LoVo (cell line): ENCODE measurements around the gene SLC5A6.

ENCODE experiments used
- DNase-seq: peaks from one replicate; pipeline ENCODE4 v3.0.0-alpha.2; 2016; ENCODE audit warnings: low spot score

SLC5A6 gene

DNA sequence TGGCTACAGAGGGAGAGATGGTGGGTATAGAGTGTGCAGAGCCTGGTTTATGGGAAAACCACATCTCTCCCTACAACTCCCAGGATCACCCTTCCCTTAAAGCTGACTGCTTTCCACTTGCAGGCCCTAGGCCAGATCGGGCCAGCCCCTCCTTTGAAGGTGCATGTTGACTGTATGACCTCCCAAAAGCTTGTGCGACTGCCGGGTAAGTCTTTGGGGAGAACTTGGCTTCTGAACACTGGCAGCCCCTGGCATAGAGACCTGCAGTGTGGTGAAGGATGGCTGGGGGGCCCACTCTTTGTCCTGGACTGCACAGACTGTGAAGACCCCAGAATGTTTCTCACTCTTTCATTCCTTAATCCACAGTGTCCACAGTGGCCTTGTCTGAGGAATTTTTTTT, 24.6 kb upstream of the SLC5A6 start:
- no peak for DNase-seq

DNA sequence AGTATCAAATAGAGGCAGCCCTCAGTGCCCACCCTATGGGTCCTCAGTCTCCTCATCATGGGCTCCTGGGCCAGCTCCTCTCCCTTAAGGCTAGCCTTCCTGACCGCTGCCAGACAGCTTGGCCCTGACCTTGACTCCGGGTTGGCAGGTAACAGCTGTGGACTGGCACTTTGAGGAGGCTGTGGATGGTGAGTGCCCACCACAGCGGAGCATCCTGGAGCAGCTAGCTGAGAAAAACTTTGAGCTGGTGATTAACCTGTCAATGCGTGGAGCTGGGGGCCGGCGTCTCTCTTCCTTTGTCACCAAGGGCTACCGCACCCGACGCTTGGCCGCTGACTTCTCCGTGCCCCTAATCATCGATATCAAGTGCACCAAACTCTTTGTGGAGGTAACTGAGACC, 24.1 kb upstream of the SLC5A6 start:
- DNase-seq: no peak

DNA sequence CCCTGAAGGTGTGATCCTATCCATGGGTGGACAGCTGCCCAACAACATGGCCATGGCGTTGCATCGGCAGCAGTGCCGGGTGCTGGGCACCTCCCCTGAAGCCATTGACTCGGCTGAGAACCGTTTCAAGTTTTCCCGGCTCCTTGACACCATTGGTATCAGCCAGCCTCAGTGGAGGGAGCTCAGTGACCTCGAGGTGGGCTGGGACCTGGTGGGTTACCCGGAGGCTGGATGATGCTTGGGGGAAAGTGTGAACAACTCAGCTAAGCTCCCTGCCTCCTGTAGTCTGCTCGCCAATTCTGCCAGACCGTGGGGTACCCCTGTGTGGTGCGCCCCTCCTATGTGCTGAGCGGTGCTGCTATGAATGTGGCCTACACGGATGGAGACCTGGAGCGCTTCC, 21.3 kb upstream of the SLC5A6 start:
- no peak for DNase-seq

DNA sequence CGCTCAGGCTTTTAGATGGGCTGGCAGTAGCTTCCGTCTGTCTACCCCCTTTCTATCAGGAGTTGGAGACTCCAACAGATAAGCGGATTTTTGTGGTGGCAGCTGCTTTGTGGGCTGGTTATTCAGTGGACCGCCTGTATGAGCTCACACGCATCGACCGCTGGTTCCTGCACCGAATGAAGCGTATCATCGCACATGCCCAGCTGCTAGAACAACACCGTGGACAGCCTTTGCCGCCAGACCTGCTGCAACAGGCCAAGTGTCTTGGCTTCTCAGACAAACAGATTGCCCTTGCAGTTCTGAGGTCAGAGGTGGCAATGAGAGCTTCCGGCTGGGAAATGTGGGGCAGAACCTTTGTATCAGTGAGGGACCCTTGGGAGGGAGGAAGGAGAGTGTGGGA, 19.9 kb upstream of the SLC5A6 start:
- DNase-seq: no peak

DNA sequence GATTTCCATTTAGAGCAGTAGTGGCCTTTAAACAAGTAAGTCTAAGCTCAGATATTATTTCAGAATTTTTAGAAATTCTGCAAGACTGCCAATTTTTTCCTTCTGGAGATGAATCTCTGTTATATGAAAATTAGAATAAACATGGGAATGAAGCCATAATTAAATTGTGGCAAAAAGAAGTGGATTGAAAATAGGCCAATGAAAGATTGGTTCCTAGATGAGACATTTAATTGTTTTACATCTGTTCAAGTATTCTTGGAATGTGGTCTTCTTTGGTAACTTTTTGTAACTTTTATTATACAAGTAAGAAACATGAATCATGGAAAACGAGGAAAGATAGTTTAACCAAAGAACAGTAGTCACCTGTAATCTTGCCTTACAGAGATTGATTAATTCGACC, 15.4 kb upstream of the SLC5A6 start:
- no peak for DNase-seq

DNA sequence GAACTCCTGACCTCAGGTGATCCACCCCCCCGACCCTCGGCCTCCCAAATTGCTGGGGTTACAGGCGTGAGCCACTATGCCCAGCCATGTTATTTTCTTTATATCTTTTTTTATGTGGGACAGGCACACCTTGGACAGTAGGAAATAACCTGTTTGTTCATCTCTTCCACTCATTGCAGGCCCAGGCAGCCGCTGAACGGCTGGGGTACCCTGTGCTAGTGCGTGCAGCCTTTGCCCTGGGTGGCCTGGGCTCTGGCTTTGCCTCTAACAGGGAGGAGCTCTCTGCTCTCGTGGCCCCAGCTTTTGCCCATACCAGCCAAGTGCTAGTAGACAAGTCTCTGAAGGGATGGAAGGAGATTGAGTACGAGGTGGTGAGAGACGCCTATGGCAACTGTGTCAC, 13.5 kb upstream of the SLC5A6 start:
- DNase-seq: no peak

DNA sequence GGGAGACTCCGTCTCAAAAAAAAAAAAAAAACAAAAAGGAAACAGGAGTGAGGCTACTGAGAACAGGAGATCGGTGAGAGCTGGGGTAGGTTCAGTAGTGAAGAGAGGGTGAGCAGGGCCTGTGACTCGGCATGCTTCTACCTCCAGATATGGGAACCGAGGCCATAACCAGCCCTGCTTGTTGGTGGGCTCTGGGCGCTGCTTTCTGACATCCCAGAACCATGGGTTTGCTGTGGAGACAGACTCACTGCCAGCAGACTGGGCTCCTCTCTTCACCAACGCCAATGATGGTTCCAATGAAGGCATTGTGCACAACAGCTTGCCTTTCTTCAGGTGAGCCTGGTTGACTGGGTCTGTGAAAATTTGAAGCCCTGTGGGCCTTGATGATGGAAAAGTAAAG, 11.3 kb upstream of the SLC5A6 start:
- no peak for DNase-seq

DNA sequence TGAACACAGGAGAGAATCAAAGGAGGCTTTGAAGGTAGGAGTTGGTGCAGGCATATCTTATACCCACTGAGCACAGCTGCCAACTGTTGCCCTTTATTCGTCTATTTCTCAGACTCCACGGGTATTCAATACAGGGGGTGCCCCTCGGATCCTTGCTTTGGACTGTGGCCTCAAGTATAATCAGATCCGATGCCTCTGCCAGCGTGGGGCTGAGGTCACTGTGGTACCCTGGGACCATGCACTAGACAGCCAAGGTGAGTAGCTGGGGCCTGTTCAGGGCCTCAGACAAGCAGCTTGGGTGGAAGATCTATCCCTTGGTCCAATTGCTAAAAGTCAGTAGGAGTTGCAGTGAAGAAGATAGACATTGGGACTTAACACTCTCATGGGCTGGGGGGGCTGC, 10.3 kb upstream of the SLC5A6 start:
- DNase-seq: no peak

DNA sequence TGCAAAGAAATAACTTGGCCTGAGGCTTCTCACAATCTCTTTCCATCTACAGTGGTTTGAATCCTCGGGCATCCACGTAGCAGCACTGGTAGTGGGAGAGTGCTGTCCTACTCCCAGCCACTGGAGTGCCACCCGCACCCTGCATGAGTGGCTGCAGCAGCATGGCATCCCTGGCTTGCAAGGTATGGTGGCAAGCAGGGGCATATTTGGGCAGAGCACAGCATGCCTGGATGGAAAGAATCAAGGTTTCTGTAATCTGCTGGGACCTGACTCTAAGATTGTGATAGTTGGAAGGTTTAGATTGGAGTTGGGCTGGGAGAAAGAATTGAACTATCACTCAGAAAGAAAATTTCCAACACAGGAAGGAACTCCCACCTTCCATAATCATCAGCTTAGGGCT, 9.1 kb upstream of the SLC5A6 start:
- DNase-seq: no peak

DNA sequence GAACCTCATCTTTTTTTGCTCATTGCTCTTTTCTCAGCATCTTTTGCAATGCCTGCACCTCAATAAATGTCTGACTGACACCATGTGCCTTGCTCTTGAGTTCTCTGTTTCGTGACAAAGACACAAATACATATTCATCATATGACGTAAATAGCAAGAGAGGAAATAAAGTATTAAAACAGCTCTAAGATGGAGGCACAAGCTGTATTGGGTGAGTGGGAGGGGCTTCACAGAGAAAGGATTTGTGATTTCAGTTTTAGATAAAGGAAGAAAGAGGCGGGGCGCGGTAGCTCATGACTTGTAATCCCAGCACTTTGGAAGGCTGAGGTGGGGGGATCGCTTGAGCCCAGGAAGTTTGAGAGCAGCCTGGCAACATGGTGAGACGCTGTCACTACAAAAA, 8.0 kb upstream of the SLC5A6 start:
- DNase-seq: no peak

DNA sequence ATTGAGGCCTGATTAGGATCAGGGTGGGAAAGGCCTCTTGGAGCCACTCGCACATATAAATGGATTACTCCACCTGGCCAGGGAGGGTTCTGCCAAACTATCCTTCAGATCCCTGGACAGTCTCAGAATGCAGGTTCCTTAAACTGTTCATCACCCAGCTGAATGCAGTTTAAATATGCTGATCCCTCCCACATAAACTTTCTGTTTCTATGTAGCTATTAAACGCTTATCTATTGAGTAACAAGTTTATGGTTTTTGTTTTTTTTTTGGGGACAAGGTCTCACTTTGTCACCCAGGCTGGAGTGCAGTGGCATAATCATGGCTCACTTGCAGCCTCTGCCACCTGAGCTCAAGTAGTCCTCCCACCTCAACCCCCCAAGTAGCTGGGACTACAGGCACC, 7.0 kb upstream of the SLC5A6 start:
- DNase-seq: no peak

DNA sequence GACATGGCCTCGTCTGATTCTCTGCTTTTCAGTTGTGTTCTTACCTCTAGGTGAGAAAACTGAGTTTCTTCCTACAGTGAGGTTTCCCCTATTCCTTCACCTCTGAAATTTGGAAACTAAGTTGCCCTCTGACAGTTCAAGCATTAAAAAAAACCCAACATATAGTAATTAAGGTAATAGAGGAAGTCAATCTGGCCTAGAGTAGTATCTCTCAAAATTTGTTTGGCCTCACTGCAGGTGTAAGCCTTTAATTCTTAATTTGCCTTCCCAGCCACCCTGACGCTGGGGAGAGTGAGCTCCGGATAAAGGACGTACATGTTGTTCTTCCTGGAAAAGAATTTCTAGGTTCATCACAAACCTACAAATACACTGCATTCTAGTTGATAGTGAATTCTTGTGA, 6.5 kb upstream of the SLC5A6 start:
- DNase-seq: no peak

DNA sequence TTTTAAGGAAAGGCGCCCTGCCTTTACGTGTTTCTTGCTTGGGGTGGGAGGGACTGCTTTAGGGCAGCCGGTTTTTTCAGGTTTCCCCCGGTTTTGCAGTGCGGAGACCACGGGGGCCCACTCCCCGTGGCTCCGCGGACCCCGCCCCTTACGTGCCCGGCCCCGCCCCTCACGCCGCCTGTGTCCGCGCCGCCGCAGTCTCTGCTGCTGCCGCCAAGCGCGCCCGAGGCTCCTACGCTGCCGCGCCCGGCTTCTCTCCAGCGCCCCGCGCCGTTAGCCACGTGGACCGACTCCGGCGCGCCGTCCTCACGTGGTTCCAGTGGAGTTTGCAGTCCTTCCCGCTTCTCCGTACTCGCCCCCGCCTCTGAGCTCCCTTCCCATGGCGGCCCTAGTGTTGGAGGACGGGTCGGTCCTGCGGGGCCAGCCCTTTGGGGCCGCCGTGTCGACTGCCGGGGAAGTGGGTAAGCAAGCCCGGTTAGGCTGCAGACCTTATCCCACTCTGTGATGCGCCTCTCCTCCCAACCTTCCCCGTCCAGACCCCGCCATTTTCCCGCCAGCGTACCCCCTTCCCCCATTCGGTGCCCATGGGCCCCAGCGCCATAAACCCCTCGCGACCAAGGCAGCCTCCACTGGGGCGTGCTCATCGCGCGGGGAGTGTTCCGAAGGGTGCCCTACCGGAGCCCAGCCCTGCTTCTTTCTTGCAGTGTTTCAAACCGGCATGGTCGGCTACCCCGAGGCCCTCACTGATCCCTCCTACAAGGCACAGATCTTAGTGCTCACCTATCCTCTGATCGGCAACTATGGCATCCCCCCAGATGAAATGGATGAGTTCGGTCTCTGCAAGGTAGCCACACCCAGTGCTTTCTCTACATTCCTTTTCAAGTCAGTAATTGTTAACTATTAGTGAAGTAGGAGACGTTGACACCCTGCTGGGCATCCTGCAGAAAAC, 5.4 kb upstream of the SLC5A6 start, which contains the start of gene CAD:
Gene CAD (plus strand): TSS at position 197 of the 949 bp plus-strand sequence. CDS start 183 bp downstream, at position 380.
- DNase-seq: peak; percentile 87

DNA sequence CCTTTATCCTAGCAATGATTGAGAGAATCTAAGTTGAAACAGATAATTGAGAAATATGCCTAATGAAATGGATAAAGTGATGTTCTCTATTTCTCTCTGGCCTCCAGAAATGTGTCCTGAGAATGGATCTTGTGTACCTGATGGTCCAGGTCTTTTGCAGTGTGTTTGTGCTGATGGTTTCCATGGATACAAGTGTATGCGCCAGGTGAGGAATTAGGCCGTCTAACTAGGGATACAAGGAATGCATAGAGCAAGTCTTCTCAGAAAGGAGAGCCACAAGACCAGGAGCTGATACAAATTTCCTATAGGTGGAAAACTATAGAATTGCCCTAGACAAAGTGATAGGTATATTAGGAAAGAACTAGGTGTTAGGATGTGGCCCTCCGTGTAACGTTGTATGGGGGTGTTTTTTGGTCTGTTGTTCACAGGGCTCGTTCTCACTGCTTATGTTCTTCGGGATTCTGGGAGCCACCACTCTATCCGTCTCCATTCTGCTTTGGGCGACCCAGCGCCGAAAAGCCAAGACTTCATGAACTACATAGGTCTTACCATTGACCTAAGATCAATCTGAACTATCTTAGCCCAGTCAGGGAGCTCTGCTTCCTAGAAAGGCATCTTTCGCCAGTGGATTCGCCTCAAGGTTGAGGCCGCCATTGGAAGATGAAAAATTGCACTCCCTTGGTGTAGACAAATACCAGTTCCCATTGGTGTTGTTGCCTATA, 4.5 kb upstream of the SLC5A6 start:
- DNase-seq: no peak

DNA sequence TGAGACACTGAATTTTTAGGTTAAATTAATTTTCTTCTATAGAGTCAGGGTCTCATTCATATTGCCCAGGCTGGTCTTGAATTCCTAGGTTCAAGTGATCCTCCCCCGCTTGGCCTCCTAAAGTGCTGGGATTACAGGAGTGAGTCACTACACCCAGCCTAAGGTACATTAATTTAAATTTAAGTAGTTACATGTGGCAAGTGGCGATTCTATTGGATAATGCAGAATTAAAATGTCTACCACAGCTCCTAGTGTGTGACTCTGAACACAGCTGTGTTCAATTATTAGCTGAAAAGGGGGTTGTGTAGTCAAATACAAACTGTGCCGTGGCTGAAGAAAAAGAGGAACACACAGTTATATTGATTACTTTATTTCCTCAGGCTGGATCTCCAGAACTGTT, 2.9 kb upstream of the SLC5A6 start:
- DNase-seq: no peak

DNA sequence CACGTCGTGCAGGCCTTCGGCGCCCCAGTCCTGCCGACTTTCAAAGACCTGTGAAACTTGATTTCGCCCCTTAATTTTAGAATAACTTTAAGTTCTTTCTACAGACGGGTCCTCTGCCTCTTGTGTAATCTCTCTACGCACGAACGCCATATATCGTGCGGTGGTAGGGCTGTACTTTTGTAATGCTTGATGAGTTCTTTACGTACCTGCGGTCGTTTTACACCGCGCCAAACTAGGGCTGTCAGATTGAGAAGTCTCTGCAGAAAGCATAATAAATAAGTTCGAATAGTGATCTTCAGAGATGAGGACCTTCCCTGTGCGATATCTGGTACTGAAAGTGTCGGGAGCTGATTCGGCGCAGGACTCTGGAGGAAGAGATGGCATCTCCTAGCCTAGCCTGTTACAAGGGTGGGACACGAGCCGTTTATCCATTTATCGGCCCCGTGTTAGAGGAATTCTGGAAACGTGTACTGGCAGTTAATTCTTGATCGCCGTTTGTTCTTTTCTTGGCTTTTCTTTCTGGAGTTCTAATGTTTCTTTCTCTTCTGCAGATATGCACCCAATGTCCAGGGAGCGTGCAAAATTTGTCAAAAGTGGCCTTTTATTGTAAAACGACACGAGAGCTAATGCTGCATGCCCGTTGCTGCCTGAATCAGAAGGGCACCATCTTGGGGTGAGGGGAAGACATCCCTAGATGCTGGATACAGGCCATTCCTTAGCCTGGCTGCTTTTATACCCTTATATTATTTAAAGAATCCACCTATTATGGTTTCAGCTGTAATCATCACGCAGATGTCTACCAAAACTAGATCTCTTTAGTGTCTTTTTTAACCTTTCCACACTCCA, 781 bp upstream of the SLC5A6 start:
- DNase-seq: peak; percentile 3

DNA sequence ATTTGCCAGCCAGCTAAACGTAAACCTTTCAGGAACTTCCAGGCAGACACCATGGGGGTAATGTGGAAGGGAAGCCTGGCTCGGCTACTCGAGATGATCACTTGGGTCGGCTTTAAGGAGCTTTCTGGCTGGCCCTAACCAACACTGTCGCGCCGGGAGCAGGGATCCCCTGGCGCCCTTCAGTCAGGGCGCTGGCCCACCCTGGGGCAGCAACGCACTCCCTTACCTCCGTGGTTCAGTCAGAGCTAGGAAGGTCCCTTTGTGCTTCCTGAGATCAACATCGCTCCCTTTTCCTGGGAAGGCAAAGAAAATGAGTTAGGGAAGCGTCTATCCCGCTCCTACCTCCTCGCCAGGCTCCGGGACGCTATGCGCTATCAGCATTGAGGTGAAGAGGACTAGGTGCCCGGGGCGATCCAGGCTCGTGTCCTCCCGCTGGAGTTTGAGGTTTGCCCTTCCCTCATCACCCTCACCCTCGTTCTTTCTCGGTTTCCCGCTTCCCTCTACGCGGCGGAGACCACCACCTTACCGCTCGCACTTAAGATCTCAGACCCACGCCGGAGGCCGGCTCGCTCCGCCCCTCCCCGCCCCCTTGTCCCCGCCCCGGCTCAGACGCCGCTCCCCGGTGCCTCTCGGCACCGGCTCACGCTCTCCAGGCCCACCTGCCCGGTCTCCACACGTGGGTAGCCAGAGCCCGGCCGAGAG, 676 bp downstream of the SLC5A6 start:
- no peak for DNase-seq

DNA sequence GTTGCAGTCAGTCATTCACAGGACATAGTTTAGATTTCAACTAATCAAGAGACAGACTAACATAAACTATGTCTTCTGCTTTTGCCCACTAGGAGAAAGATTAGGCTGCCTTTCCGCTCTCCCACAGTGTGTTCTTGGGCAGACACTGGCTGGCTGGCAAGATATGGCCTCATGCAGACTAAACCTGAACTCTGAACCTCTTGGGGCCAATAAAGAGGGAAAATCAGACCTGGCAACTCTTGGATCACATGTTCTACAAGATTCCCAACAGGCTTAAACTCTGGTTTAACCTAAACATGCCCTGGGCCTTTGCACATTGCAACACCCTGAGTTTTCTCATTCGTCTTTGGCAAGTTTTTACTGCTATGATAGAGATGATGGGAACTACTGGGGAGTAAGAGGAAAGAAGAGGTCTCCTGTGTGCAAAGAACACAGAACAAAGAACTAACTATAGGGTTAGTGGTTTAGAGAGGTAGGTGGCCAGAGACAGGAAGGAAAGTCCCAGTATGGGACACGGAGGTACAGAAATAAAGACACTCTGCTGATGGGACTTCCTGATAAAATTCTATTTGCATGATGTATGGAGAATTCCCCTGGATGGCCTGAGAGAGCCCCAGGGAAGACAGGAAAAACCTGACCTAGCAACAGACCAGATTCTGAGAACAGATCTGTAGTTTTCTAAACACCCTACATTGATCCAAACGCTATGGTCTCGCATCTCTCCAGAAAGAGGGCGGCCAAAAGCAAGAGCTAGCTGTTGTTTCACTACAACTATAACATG, 2.3 kb downstream of the SLC5A6 start:
- no peak for DNase-seq

DNA sequence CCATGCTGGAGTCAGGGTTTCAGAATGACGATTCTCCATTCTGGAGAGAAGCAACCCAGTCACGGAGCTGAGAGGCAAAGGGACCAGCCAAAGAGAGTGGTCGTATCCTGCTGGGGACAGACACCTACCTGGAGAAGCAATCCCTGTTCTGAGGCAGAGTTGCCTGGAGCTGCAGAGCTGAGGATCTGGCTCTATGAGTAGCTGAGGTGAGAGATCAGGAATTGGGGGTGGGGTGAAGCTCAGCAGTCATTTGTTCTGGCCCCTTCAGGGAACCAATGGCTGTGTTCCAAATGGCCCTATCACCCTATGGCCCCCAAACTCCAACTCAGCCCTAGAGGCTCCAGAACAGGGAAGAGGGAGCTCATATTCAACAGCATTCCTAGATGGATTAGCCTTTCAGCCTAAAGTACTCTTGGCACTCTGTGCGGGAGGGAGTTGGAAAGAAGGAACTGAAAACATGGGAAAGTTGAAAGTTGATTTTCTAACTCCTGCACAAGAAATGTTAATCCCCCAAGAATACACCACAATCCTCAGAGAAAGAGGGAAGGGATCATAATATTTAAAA, 3.5 kb downstream of the SLC5A6 start:
- DNase-seq: no peak

DNA sequence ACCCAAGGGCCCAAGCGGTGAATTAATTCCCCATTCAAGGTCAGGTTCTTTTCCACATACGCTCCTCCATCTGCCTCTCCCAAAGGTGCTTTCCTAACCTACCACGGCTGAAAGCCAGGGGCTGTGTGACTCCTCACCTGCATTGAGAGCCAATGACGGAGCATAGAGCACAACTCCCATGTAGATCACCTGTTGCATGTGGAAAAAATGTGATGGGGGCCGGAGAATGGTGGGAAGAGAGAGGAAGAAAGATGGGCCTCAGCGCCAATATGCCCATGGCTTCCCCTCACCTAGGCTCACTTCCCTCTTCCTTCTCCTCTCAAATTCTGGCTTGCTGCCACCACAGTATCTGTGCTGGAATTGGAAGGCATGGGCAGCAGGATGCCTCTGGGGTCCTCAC, 5.7 kb downstream of the SLC5A6 start:
- no peak for DNase-seq

DNA sequence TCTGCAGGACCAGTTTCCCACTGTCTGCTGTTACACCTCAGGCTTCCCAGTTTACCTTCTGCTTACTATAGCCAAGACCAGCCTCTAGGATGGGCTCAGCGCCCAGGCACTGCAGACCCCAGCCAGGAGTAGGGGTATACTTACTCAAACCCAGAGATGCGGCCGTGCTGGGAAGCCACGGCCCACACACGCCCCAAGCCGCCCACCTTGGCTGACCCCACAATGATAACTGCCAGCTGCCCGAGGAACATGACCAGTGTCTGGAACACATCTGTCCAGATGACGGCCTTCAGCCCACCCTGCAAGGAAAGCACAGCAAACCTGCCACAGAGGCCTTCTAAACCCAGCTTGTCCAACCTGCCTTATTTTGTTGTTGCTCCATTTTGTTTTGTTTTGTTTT, 6.9 kb downstream of the SLC5A6 start:
- DNase-seq: no peak
